BLaER1 (cell line): ENCODE measurements around the gene NTRK2.
A peak's percentile ranks its signal among the peaks of the same experiment; 100 is the strongest.

ENCODE experiments used
- H3K27ac ChIP-seq: shearing (Covaris generic); formaldehyde crosslinking; 2 replicates; pipeline ENCODE4 v1.8.1; 2022
- H3K27me3 ChIP-seq: shearing (Covaris generic); formaldehyde crosslinking; 2 replicates; pipeline ENCODE4 v1.8.1; 2022
- H3K36me3 ChIP-seq: shearing (Covaris generic); formaldehyde crosslinking; 2 replicates; pipeline ENCODE4 v1.8.1; 2022
- H3K4me1 ChIP-seq: shearing (Covaris generic); formaldehyde crosslinking; 2 replicates; pipeline ENCODE4 v1.8.1; 2022
- H3K4me2 ChIP-seq: shearing (Covaris generic); formaldehyde crosslinking; 2 replicates; pipeline ENCODE4 v1.8.1; 2022
- H3K4me3 ChIP-seq: shearing (Covaris generic); formaldehyde crosslinking; 2 replicates; pipeline ENCODE4 v1.8.1; 2022
- H3K9ac ChIP-seq: shearing (Covaris generic); formaldehyde crosslinking; 2 replicates; pipeline ENCODE4 v1.8.1; 2022
- H3K9me3 ChIP-seq: shearing (Covaris generic); formaldehyde crosslinking; 2 replicates; pipeline ENCODE4 v1.8.1; 2022
- H4K20me1 ChIP-seq: shearing (Covaris generic); formaldehyde crosslinking; 2 replicates; pipeline ENCODE4 v1.8.1; 2022
- Cebpa-rat ChIP-seq: shearing (Covaris generic); IDR thresholded peaks from 2 replicates; pipeline ENCODE4 v1.8.1; 2022

Gene NTRK2

DNA sequence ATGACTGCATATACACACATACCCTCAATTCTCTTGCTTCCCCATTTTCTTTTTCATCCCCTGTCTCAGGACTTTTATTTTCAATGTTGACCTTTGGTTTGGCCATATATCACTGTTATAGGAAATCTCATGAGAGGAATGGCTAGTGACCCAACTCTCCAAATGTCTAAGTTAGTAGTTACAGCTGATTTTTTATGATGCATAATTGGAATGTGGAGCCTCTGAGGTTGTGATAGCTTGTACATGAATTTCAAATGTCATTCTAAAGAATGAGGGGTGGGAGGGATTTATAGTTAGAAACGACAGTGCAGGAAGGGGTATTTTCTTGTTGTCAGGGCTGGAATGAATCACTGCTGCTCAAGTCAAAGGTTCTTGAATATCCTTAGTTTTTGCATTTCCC lies 356.1 kb downstream of the NTRK2 start:
- no peak overlapping the region for H3K4me2 ChIP-seq
- no peak overlapping the region for H3K27ac ChIP-seq
- no peaks in the 10 kb centered on the region for H3K9me3 ChIP-seq
- no peak for TF ChIP-seq Cebpa-rat
- no peaks in the 10 kb centered on the region for H3K4me1 ChIP-seq
- no peaks in the 10 kb centered on the region for H3K36me3 ChIP-seq
- no peaks in the 10 kb centered on the region for H3K27me3 ChIP-seq
- H4K20me1 ChIP-seq = no peaks in the 10 kb centered on the region
- no peak overlapping the region for H3K9ac ChIP-seq
- H3K4me3 ChIP-seq = no peak overlapping the region

DNA sequence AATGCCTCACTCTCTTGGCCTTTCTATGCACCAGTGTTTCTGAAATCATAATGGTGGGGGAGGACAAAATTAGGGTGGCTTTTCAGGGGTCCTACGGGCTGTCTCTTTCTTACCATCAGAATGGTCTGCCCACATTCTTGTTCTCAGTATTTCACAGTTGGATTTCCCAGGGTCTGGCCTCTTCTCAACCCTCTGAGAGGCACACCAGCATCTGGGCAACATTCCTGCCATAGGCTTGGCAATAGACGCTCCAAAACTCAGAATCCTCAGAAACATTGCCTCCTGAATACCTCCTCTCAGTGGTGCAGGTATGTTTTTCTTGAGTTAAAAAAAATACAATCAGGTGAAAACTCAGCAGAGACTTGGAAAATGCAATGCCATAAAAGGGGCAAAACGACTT lies 358.3 kb downstream of the NTRK2 start:
- H3K9ac ChIP-seq = no peak overlapping the region
- H3K4me1 ChIP-seq = no peaks in the 10 kb centered on the region
- no peaks in the 10 kb centered on the region for H3K36me3 ChIP-seq
- H3K4me2 ChIP-seq = no peak overlapping the region
- TF ChIP-seq Cebpa-rat = no peak
- no peak overlapping the region for H3K4me3 ChIP-seq
- H3K9me3 ChIP-seq = no peaks in the 10 kb centered on the region
- H3K27me3 ChIP-seq = no peaks in the 10 kb centered on the region
- H4K20me1 ChIP-seq = no peaks in the 10 kb centered on the region
- no peak overlapping the region for H3K27ac ChIP-seq

DNA sequence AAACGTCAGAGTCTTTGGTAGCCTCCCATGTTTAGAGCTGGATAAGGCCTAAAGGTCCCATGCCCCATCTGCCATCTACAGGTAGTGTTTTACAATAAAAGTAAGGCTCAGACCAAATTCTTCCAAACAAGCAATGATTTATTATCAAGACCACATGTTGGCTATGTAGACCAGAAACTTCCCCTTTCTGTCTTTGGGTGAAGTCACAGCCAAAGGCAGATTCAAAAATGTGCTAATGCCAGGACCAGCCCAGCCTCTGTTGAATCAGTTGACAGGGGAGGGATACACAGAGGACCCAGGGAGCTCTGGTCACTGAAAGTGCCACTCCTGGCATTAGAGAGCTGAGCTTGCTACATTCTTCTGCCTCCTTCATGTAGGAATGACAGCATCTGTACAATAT lies 360.8 kb downstream of the NTRK2 start:
- no peak overlapping the region for H3K4me2 ChIP-seq
- no peaks in the 10 kb centered on the region for H3K9me3 ChIP-seq
- no peak overlapping the region for H3K9ac ChIP-seq
- no peaks in the 10 kb centered on the region for H3K4me1 ChIP-seq
- H4K20me1 ChIP-seq = no peaks in the 10 kb centered on the region
- H3K27ac ChIP-seq = no peak overlapping the region
- no peak overlapping the region for H3K4me3 ChIP-seq
- no peak for TF ChIP-seq Cebpa-rat
- H3K36me3 ChIP-seq = no peaks in the 10 kb centered on the region
- H3K27me3 ChIP-seq = no peaks in the 10 kb centered on the region

DNA sequence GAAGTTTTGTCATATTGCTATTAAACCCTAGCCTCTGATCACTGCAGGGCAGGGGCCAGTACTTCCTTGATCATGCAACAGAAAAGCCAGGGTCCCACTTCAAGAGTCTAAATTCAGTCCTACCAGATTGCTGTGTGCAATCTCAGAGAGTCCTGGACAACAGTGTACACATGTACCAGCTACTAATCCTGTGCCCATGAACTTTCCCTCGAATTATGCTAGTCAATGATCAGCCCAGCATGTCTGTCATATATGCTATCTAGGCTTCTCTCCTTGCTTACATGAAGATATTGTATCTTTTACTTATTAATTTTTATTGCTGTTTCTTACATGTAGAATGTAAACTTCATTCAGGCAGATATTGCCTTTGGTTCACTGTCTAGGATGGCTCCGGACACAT lies 367.0 kb downstream of the NTRK2 start:
- Histone ChIP-seq H3K9ac (no peak overlapping the region), H3K4me1 (peaks cover 24% of the 10 kb centered on the region), H4K20me1 (no peaks in the 10 kb centered on the region), H3K4me2 (no peak overlapping the region), H3K27me3 (no peaks in the 10 kb centered on the region), H3K4me3 (no peak overlapping the region), H3K9me3 (no peaks in the 10 kb centered on the region), H3K36me3 (no peaks in the 10 kb centered on the region), H3K27ac (no peak overlapping the region)
- TF ChIP-seq Cebpa-rat = no peak

DNA sequence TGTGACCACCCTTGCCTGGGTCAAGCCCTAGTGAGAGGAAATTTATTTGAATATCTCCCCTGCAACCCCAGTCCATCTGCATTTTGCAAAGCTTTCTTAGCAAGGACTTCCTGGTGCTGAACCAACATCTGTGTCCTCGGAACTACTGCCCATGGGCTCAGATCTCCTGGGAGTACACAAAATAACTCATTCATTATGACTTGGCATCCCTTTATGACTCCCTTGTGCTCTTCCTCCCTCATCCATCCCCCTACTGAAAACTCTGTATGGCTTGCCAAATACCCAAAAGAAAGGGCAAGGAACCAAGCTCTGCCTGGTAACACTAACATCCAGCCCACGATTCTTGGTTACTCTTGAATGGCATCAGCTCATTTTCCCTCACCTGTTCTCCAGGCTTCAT lies 368.5 kb downstream of the NTRK2 start:
- Histone ChIP-seq H3K27ac (no peak overlapping the region), H3K36me3 (no peaks in the 10 kb centered on the region), H3K9me3 (no peaks in the 10 kb centered on the region), H3K4me1 (peaks cover 24% of the 10 kb centered on the region), H3K9ac (no peak overlapping the region), H3K4me2 (peak overlapping the region; percentile 44), H3K27me3 (no peaks in the 10 kb centered on the region), H3K4me3 (no peak overlapping the region), H4K20me1 (no peaks in the 10 kb centered on the region)
- TF ChIP-seq Cebpa-rat = no peak

DNA sequence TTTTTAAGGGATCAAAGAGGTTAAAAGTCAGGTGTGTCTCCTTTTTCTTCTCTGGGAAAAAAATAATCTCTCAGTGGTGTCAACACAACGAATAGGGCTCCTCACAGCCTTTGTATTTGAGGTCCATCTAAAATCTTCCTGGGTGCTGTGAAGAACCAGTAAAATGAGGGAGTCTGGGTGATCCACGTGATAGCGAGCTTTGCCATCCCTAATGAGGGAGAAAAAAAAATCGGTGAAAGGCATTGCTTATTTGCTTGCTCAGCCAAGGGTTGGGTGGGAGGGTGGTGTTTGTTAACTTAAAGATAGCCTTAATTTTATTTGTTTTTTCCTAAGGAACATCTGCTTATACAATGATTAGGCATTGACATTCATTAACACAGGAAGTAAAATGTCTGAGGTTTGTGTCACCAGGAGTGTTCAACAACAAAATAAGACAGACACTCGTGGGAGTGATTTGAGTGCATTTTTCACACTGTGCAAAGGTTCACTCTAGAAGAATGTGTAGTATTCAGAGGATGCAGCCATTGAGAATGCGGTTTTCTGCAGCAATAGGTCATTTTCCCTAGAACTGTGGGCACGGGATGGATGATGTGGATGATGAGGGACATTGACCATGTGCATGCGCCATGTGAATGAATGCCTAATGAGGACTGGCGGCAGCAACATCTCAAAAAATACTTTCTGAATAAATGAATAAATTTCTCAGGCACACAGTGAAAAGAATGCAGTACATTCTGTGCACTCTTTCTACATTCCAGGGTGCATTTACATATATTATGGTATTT lies 369.5 kb downstream of the NTRK2 start:
- H4K20me1 ChIP-seq = no peaks in the 10 kb centered on the region
- H3K36me3 ChIP-seq = no peaks in the 10 kb centered on the region
- no peak overlapping the region for H3K27ac ChIP-seq
- no peaks in the 10 kb centered on the region for H3K27me3 ChIP-seq
- H3K4me1 ChIP-seq = peaks cover 24% of the 10 kb centered on the region
- H3K4me2 ChIP-seq = no peak overlapping the region; the same call in 1 of the 2 replicates
- no peak overlapping the region for H3K4me3 ChIP-seq
- no peaks in the 10 kb centered on the region for H3K9me3 ChIP-seq
- H3K9ac ChIP-seq = no peak overlapping the region
- TF ChIP-seq Cebpa-rat = no peak

GRCh38 chr9:85040146-85040545 lies 370.6 kb downstream of the NTRK2 start:
- no peaks in the 10 kb centered on the region for H3K36me3 ChIP-seq
- peak overlapping the region; percentile 69; the same call in 1 of the 2 replicates for H3K4me2 ChIP-seq
- no peak for TF ChIP-seq Cebpa-rat
- H3K9ac ChIP-seq = no peak overlapping the region
- H4K20me1 ChIP-seq = no peaks in the 10 kb centered on the region
- no peak overlapping the region for H3K4me3 ChIP-seq
- no peaks in the 10 kb centered on the region for H3K9me3 ChIP-seq
- H3K27ac ChIP-seq = no peak overlapping the region
- H3K4me1 ChIP-seq = peaks cover 24% of the 10 kb centered on the region
- H3K27me3 ChIP-seq = no peaks in the 10 kb centered on the region

GRCh38 chr9:85040821-85041465 lies 371.4 kb downstream of the NTRK2 start:
- Histone ChIP-seq H3K27ac (no peak overlapping the region), H3K4me3 (no peak overlapping the region), H3K36me3 (no peaks in the 10 kb centered on the region), H3K4me1 (peaks cover 24% of the 10 kb centered on the region), H3K9ac (no peak overlapping the region), H4K20me1 (no peaks in the 10 kb centered on the region), H3K4me2 (peak overlapping the region; percentile 69), H3K27me3 (no peaks in the 10 kb centered on the region), H3K9me3 (no peaks in the 10 kb centered on the region)
- TF ChIP-seq Cebpa-rat = no peak

- no peak overlapping the region for H3K9ac ChIP-seq
- peak overlapping the region; percentile 69 for H3K4me2 ChIP-seq
- no peak overlapping the region for H3K27ac ChIP-seq
- H3K4me1 ChIP-seq = peaks cover 24% of the 10 kb centered on the region
- no peaks in the 10 kb centered on the region for H4K20me1 ChIP-seq
- no peak for TF ChIP-seq Cebpa-rat
- no peaks in the 10 kb centered on the region for H3K36me3 ChIP-seq
- H3K4me3 ChIP-seq = no peak overlapping the region
- H3K27me3 ChIP-seq = no peaks in the 10 kb centered on the region
- no peaks in the 10 kb centered on the region for H3K9me3 ChIP-seq
These were observed 372.1 kb downstream of the NTRK2 start for GRCh38 chr9:85041466-85042137.
